OCI-LY3 (cell line): ENCODE measurements around the gene HOXA11.

Experiments
- H2AFZ ChIP-seq: fragments of 200-600, 300-600 bp; shearing (Covaris generic); 2 replicates; pipeline ENCODE4 v1.6.0; 2014; ENCODE audit warnings: antibody characterized with exemption, low read depth, low read length
- H3K27ac ChIP-seq: fragments of 200-600, 300-600 bp; sonication (generic); 2 replicates; pipeline ENCODE4 v1.5.1; 2014; ENCODE audit warnings: mild to moderate bottlenecking, low read length, moderate library complexity, mixed read lengths
- H3K27me3 ChIP-seq: fragments of 200-600, 300-600 bp; sonication (generic); 2 replicates; pipeline ENCODE4 v1.6.1; 2014; ENCODE audit warnings: low read depth, low read length, mixed read lengths
- H3K36me3 ChIP-seq: fragments of 200-600, 300-600 bp; sonication (generic); replicated peaks from 2 replicates; pipeline ENCODE3; 2014; ENCODE audit warnings: low read depth, low read length, mixed read lengths
- H3K4me1 ChIP-seq: fragments of 300-600, 200-600 bp; sonication (generic); 2 replicates; pipeline ENCODE4 v1.6.1; 2014; ENCODE audit warnings: low read length, mixed read lengths
- H3K4me2 ChIP-seq: fragments of 200-600, 300-600 bp; sonication (generic); 2 replicates; pipeline ENCODE4 v1.6.1; 2014; ENCODE audit warnings: low read length, mixed read lengths
- H3K4me3 ChIP-seq: fragments of 300-600, 200-600 bp; sonication (generic); 2 replicates; pipeline ENCODE4 v1.5.1; 2014; ENCODE audit warnings: antibody characterized with exemption, mild to moderate bottlenecking, low read length, moderate library complexity
- H3K79me2 ChIP-seq: fragments of 300-600, 200-600 bp; shearing (Covaris generic); 2 replicates; pipeline ENCODE4 v1.6.1; 2014; ENCODE audit warnings: mild to moderate bottlenecking, low read length, mixed read lengths
- H3K9ac ChIP-seq: fragments of 300-600, 200-600 bp; shearing (Covaris generic); 2 replicates; pipeline ENCODE4 v1.6.0; 2014; ENCODE audit warnings: mild to moderate bottlenecking, low read length, moderate library complexity
- H3K9me3 ChIP-seq: fragments of 200-600, 300-600 bp; shearing (Covaris generic); 2 replicates; pipeline ENCODE4 v1.6.1; 2014; ENCODE audit warnings: low read length, mixed read lengths; ENCODE audit not compliant: insufficient read depth
- H4K20me1 ChIP-seq: fragments of 200-600, 300-600 bp; sonication (generic); 2 replicates; pipeline ENCODE4 v1.6.1; 2016; ENCODE audit warnings: low read length, mixed read lengths; ENCODE audit not compliant: insufficient read depth
- CTCF ChIP-seq: fragments of 200-600, 300-600 bp; sonication (generic); IDR thresholded peaks from 2 replicates; pipeline ENCODE4 v1.5.1; 2014; ENCODE audit warnings: antibody characterized with exemption, low read length, low read depth
- EZH2phosphoT487 ChIP-seq: fragments of 200-600 bp; shearing (Covaris generic); IDR thresholded peaks from 2 replicates; pipeline ENCODE4 v1.6.1; 2018; ENCODE audit warnings: antibody characterized with exemption, mixed run types, low read depth

Gene HOXA11

GRCh38 chr7:27212497-27213432 is 27.7 kb upstream of the HOXA11 start:
- Histone ChIP-seq H3K4me3 (no peak overlapping the region), H2AFZ (no peak overlapping the region), H3K4me1 (no peaks in the 10 kb centered on the region), H4K20me1 (no peaks in the 10 kb centered on the region), H3K27me3 (no peaks in the 10 kb centered on the region), H3K27ac (no peak overlapping the region), H3K9ac (no peak overlapping the region), H3K9me3 (no peaks in the 10 kb centered on the region), H3K79me2 (no peaks in the 10 kb centered on the region), H3K36me3 (no peaks in the 10 kb centered on the region), H3K4me2 (no peak overlapping the region)
- TF ChIP-seq EZH2phosphoT487 (no peak), CTCF (no peak)

GRCh38 chr7:27211764-27212204 is 26.8 kb upstream of the HOXA11 start:
- Histone ChIP-seq H3K27ac (no peak overlapping the region), H3K4me3 (no peak overlapping the region), H3K9ac (no peak overlapping the region), H2AFZ (no peak overlapping the region), H3K79me2 (no peaks in the 10 kb centered on the region), H4K20me1 (no peaks in the 10 kb centered on the region), H3K4me2 (no peak overlapping the region), H3K9me3 (no peaks in the 10 kb centered on the region), H3K36me3 (no peaks in the 10 kb centered on the region), H3K4me1 (no peaks in the 10 kb centered on the region), H3K27me3 (no peaks in the 10 kb centered on the region)
- TF ChIP-seq EZH2phosphoT487 (no peak), CTCF (no peak)

- Histone ChIP-seq H3K4me2 (no peak overlapping the region), H2AFZ (no peak overlapping the region), H3K36me3 (no peaks in the 10 kb centered on the region), H3K79me2 (no peaks in the 10 kb centered on the region), H3K4me1 (no peaks in the 10 kb centered on the region), H3K9ac (no peak overlapping the region), H3K27me3 (no peaks in the 10 kb centered on the region), H4K20me1 (no peaks in the 10 kb centered on the region), H3K9me3 (no peaks in the 10 kb centered on the region), H3K4me3 (no peak overlapping the region), H3K27ac (no peak overlapping the region)
- no peak for TF ChIP-seq EZH2phosphoT487
- TF ChIP-seq CTCF: no peak
These were observed 26.0 kb upstream of the HOXA11 start for GRCh38 chr7:27211084-27211446.

GRCh38 chr7:27210441-27211083 is 25.5 kb upstream of the HOXA11 start:
- no peak overlapping the region for H3K4me3 ChIP-seq
- no peaks in the 10 kb centered on the region for H3K9me3 ChIP-seq
- H3K79me2 ChIP-seq: no peaks in the 10 kb centered on the region
- no peaks in the 10 kb centered on the region for H3K4me1 ChIP-seq
- H2AFZ ChIP-seq: no peak overlapping the region
- no peaks in the 10 kb centered on the region for H4K20me1 ChIP-seq
- H3K27me3 ChIP-seq: no peaks in the 10 kb centered on the region
- H3K9ac ChIP-seq: no peak overlapping the region
- H3K36me3 ChIP-seq: no peaks in the 10 kb centered on the region
- H3K27ac ChIP-seq: no peak overlapping the region
- H3K4me2 ChIP-seq: peak overlapping the region; percentile 49; the same call in 1 of the 2 replicates
- no peak for TF ChIP-seq EZH2phosphoT487
- TF ChIP-seq CTCF: peak; percentile 62
